Thyroid gland (tissue), 4 donors: ENCODE data around the gene UBE2E2.

Source experiments
- CTCF ChIP-seq, 6 experiments: fragments of 200-600 bp in 3 of 6; fragments of 450-650 bp in 3 of 6; sonication (generic) in 3 of 6; IDR thresholded peaks; one replicate each; pipeline ENCODE4 v1.5.1; 2016 to 2019; ENCODE audit warnings: antibody characterized with exemption in 6 of 6, mild to moderate bottlenecking in 2 of 6, inconsistent platforms in 1 of 6, moderate library complexity in 1 of 6
- POLR2A ChIP-seq, 2 donors: fragments of 450-650 bp; IDR thresholded peaks; one replicate each; pipeline ENCODE4 v1.6.1; 2017; ENCODE audit warnings: antibody characterized with exemption in 2 of 2, mild to moderate bottlenecking in 2 of 2, moderate library complexity in 1 of 2

- TF ChIP-seq CTCF (IDR thresholded peaks at IDR 0.05) (no peak), POLR2A (IDR thresholded peaks at IDR 0.05) (no peak)
These were observed 290.8 kb downstream of the UBE2E2 start for GRCh38 chr3:23493889-23494288.
